ENCODE results near the gene ACER2.

Gene ACER2

GRCh38 chr9:19456996-19457692, 48.3 kb downstream of the ACER2 start:
- peak; percentile 51 for DNase-seq

DNA sequence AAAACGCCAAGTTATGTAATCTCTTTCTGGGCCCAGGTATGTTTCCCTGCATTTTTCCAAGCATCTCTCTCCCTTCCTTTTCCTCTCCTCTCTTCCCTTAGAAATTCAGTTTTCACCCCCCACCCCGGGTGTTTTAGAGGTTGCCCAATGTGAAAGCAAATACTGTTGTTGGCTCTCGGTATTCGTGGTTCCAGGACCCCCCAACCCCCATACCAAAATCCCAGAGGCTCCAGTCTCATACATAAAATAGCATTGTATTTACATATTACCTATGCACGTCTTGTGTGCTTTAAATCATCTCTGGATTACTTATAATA, 48.8 kb downstream of the ACER2 start:
- DNase-seq = no peak

- no peak for DNase-seq
Observed at GRCh38 chr9:19460243-19460642, 51.4 kb downstream of the ACER2 start.

GRCh38 chr9:19461135-19461534, 52.3 kb downstream of the ACER2 start:
- DNase-seq = no peak

GRCh38 chr9:19464061-19464763, 55.4 kb downstream of the ACER2 start:
- no peak for DNase-seq

DNA sequence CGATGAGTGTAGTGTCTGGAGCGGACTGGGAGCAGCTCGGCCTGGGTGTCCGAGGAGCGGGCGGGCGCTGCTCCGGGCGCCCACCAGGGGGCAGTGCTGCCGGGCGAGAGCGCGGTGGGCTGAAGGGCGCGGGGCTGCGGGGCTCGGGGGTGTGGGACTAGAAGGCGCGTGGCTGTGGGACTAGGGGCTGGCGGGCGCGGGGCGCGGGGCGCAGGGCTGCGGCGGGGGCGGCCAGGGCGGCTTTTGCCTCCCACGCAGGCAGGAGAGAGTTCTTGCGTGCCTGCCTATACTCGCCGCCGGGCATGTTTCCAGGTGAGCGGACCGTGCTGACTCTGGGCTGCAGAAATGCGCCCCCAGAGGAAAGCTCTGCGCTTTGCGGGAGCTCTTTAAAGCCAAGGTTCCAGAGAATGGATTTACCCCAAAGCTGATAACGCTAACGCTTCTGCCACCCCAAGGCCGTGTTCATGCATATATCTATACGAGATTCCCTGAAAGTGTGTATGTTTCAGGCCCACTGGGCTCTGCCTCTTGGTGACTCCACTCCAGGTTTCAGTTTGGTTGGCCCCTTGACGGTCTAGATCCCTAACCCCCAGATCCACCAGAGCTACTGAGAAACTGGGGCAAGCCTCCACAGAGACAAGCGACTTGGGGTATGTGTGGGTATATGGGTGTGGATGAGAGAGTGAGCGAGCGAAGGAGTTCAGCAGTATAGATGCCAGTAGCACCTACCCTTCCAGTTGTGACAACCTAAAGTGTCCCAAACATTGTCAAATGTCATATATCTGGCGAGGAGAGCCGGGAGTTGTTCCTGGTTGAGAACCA, 56.2 kb downstream of the ACER2 start:
- DNase-seq = peak; percentile 70

DNA sequence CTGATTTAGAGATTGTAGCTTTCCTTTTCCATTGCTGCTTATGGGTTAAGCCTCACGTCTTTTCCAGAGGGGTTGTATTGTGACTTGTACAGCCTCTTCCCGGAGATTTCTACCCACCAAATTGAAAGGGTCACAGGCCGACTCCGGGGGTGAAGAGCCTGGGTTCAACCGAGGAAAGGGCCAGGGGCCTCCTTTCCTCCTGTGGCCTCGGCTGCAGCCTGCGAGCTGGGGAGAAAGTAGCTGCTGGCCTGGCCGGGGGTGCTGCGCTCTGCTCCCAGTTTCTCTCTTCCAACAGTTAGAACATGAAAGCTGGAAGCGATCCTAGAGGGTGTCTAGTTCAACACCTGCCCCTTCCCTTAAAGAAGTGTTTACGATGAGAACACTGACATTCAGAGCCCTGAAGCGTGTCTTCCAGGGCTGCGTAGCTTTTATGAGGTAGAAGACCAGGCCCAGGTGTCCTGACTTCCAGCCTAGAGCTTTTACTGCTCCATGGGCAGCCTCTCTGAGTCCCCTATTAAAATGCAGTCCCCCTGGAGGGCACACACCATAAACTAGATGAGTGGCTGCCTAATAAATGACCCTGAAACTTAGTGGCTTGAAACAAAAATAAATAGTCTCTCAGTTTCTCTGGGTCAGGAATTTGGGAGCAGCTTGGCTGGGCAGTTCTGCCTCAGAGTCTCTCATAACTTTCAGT, 56.9 kb downstream of the ACER2 start:
- no peak for DNase-seq

GRCh38 chr9:19466280-19466639, 57.5 kb downstream of the ACER2 start:
- no peak for DNase-seq

GRCh38 chr9:19469271-19469670, 60.5 kb downstream of the ACER2 start:
- DNase-seq = no peak

GRCh38 chr9:19470567-19470966, 61.8 kb downstream of the ACER2 start:
- DNase-seq = no peak

- DNase-seq = no peak
Observed at GRCh38 chr9:19470981-19471650, 62.3 kb downstream of the ACER2 start.

DNA sequence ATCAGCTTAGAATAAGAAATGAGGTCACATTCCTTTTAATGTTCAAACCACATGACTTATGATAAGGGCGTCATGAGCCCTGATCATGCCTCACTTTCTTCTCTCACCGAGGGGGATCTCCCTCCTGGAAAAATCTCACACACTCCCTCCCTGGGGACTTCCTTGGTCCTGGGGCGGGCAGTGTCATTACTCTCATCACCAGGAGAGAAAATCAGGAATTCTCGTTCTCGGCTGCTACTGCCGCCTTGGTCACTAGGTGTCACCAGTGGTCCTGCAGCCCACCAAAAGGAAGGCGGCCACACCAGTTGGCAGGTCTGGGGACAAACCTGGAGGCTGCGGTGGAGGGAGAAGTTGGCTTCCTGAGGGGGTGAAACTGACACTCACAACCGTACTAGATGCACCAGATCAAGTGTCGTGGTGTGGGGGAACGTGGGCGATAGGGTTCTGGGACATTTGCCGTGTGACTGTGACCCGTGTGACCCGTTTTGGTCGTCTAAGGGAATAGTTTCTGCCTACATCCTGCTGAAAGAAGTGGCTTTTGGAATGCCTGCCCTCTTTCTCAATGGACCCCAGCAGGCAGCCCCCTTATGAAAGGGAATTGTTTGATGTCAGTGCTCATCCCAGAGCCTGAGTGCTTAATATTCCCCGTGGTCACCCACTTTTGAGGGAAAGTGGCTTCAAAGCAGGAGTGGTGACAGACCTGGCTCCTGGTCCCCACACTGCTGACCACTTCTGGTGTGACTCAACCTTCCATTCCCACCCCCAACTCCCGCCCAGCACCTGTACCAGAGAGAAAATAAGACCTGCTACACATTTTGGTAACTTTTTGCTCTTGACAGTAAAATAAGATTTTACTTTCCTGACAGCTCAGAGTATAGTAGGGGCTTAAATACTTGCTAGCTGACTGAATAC, 63.2 kb downstream of the ACER2 start:
- peak; percentile 68 for DNase-seq

GRCh38 chr9:19473605-19474004, 64.8 kb downstream of the ACER2 start:
- no peak for DNase-seq

DNA sequence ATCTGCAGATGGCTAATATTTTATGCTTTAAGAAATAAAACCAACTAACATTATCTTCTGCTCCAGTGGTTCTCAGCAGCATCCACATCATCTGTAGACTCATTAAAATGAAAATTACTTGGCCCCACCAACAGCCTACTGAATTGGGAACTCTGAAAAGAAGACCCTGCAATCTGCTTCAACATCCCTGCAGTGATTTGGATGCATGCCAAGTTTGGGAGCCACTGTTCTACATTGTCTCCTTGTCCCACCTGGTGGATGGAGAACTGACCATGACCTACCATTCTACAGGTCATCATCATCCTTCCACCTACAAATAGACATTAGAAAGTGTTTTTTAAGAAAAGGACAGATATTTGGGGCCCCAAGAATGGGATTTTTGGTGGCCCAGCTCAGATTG, 71.1 kb downstream of the ACER2 start:
- DNase-seq = no peak

- DNase-seq = no peak
Observed at GRCh38 chr9:19480345-19480744, 71.5 kb downstream of the ACER2 start.

DNA sequence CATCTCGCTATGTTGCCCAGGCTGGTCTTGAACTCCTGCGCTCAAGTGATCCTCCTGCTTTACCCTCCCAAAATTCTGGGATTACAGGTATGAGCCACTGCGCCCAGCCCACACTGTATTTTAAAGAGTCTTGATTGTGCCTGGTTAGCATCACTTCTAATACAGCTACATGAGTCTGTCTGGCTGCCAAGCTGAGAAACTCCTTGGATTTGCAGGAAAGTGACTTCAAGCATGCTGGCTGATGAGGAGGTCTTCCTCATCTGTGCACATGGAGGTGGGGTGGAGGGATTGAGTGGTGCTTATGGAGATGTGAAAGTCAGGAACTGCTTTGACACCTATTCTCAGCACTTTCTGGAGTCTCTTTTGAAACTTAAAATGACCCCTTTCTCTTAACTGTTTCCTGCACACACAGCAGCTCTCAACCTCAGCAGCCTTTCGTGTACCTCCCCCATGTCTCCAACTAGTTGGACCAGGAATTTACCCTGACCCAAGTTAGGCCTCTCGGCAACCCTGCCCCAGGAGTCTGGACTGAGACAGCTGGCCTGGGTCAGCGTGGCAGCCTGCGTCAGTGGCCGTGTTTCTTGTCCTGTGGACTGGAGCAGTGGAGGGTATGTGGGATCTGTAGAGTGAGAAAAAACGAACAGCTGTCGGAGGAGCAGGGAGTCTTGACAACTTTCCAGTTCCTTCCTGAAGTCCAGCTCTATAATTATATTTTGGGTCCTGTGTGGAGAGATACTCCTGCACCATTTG, 72.5 kb downstream of the ACER2 start:
- DNase-seq = no peak

- DNase-seq = no peak
Observed at GRCh38 chr9:19481971-19482404, 73.2 kb downstream of the ACER2 start.

GRCh38 chr9:19484699-19485098, 75.9 kb downstream of the ACER2 start:
- DNase-seq = no peak

- no peak for DNase-seq
Observed at GRCh38 chr9:19485193-19485592, 76.4 kb downstream of the ACER2 start.

DNA sequence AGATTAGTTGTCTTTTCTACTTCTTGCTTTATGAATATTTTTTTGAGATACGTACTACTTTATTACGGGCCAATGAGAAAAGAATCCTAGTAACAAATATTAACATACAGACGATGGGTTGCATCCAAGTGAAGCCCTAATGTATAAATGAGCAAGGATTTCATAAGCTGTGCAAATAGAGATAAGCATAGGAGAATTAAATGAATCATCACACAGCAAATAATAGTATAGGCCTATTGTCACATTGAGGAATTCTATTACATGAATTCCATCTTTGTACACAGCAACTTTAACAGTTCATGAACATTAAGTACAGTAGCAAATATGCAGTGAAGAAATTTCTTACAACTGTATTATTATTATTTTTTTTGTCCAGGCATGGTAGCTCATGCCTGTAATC, 78.0 kb downstream of the ACER2 start:
- DNase-seq = no peak

GRCh38 chr9:19488721-19489120, 79.9 kb downstream of the ACER2 start:
- no peak for DNase-seq
